ENCODE results near the gene S100A3.
"Not testable (repeated sequence)": the region's sequence is repeated elsewhere in the genome, so short reads cannot be mapped to it uniquely, and the experiment has no call there.

The S100A3 gene, protein sequence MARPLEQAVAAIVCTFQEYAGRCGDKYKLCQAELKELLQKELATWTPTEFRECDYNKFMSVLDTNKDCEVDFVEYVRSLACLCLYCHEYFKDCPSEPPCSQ

DNA sequence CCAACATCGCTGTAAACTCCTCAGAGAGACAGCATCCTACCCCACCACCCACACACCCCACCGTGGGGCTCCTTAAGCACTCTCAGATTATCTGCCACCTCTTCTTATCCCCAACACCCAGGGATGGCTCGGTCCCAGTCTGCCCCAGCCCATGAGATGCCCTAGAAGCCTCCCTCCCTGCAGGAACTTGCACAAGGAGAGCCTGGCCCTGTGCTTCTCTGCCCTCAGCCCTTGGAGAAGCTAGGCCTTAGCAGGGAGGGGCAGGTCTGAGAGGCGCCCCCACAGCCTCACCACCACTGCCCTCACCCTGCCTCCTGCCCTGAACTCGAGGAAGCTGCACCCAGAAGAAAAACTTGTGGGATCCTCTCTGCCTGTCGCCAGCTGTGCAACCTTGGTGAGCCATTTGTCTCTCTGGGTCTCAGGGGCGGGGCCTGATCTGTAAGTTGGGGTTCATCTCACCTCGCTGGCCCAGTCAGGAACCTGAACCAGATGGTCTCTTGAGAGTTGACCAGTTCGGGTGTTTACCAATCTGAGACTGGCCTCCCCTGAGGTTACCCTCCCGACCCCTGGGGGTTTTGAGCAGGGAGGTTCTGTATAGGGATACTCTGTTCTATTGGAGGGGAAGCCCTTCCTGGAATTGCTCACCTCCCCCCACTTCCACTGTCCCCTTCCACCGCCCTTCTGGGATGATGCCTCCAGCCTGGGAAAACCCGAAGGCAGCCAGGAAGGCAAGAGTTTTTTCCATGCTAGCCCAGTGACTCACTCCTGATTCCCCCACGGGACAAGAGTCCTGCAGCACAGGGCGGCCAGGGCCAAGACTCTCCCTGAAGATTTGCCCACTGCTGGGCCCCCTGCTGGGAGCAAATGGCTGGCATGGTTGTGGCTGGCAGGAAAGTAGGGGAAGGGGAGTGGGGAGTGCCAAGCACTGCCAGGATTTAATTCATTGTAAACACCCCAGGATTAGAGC is at the start of gene S100A3:
S100A3 (minus strand) TSS at position 537 of the 967 bp plus-strand sequence. CDS start 773 bp downstream, outside the sequence.
- DNase-seq (ENCODE audit: low spot score) = no peak

DNA sequence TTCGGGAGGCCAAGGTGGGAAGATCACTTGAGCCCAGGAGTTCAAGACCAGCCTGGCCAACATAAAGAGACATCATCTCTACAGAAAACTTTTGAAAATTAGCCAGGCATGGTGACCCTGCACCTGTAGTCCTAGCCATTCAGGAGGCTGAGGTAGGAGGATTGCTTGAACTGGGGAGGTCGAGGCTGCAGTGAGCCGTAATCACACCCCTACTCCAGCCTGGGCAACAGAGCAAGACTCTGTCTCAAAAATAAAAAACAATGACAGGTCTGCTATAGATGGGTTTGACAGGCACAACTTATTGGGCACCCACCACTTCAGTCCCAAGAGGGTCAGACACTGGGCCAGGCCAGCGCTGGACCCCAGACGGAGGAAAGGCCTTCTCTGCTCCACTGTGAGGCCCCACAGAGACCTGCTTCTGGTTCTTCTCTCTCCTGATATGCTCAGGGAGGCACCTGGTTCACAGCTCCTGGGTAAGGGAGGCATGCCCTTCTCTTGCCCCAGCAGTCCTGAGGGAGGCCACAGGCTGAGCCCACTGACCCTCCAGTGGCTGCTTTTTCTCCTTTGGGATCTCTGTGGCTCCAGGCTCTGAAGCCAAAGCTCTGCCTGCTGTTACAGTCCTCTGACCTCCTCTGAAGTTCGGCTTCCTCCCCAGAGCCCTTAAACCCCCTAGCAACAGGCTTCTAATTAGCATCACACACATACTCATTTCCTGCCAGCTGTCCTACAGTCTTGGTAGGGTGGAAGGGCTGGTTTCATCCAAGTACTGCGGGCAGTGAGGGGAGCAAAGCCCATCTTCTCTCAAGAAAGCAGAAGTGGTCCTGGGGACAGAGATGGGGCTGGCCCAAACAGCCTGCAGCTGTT is 49.5 kb upstream of the S100A3 start:
- DNase-seq (ENCODE audit: low spot score) = no peak

DNA sequence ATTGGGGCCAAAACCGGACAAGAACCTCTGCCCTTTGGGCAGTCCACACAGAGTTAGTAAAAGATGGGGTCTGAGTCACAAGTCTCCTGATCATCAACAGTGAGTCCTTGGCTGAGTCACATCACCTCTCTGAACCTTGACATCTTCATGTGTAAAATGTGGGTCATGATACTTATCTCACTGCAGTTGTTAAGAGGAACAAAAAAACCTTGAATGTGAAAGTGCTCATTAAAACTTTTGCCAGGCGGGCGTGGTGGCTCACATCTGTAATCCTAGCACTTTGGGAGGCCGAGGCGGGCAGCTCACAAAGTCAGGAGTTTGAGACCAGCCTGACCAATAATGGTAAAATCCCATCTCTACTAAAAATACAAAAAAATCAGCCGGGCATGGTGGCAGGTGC is 48.1 kb upstream of the S100A3 start:
- no peak for DNase-seq (ENCODE audit: low spot score)

DNA sequence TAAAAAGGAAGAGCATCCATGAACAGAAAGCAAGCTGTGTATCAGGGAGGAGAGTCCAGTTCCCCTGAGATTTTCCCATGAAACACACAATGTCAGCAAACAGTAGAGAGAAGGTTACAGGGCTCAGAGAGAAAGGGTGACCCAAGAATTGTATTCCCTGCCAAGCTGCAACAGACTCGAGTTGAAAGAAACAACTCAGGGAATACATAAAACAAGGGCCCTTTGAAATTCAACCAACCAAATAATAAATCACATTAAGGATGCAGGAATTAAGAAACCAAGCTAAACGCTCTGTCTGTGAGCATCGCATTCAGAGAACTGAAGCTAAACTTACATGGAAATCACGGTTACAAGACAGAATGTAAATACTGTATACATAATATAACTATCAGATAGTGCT is 43.7 kb upstream of the S100A3 start:
- DNase-seq (ENCODE audit: low spot score) = peak; percentile 65

DNA sequence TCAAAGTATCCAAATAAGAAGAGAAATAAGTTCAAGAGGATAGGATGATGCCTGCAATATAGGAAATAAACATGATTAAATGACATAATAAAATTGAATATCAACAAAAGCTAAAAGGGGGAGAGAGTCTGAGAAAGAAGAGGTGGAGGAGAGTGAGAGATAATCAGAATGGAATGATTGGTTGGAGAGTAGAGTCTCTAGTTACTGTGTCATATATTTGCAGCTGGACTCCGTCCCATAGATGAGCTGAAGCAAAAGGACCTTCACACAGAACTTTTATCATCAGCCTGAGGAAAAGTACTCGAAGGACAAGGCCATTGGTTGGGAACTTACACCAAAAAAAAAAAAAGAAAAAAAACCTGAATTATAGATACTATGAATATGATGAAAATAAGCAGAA is 39.4 kb upstream of the S100A3 start:
- DNase-seq (ENCODE audit: low spot score) = no peak

DNA sequence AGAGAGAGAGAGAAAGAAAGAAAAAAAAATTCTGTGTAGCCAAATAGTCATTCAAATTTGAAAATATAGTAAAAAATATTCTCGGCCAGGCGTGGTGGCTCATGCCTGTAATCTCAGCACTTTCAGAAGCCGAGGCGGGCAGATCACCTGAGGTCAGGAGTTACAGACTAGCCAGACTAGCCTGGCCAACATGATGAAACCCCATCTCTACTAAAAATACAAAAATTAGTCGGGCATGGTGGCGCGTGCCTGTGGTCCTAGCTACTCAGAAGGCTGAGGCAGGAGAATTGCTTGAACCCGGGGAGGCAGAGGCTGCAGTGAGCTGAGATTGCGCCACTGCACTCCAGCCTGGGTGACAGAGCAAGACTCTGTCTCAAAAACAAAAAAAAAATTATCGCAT is 39.0 kb upstream of the S100A3 start:
- DNase-seq (ENCODE audit: low spot score) = not testable (repeated sequence)

DNA sequence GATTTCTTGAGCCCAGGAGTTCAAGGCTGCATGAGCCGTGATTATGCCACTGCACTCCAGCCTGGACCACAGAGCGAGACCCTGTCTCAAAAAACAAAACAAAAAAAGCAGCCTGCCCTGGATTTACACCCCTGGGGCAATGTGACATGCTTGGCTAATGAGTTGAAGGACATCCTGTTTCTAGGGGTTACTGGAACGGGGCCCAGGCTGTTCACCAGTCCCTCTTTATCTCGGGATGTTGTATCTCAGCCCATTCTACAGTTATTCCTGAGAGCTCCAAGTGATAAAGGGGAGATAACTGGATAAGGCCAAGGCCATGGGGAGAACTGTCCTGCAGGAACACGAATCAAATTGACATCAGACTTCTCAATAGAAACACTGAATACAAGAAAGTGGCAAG is 38.3 kb upstream of the S100A3 start:
- no peak for DNase-seq (ENCODE audit: low spot score)

DNA sequence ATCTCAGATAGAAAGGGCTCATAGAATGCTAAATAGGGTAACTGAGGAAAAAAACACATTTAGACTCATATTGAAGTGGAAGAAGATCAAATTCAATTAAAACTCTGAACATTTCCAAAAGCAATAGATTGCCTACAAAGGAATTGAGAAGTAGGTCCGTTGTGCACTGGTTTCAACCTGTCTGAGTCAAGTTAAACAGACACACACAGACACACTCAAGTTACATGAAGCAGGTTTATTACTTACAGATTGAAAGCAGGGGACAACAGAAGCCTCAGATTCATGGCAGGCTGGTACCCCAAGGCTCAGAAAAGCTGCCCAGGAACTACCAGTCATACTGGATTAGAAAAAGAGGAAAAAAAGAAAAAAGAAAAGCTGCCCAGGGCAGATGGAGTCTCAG is 37.3 kb upstream of the S100A3 start:
- DNase-seq (ENCODE audit: low spot score) = no peak

DNA sequence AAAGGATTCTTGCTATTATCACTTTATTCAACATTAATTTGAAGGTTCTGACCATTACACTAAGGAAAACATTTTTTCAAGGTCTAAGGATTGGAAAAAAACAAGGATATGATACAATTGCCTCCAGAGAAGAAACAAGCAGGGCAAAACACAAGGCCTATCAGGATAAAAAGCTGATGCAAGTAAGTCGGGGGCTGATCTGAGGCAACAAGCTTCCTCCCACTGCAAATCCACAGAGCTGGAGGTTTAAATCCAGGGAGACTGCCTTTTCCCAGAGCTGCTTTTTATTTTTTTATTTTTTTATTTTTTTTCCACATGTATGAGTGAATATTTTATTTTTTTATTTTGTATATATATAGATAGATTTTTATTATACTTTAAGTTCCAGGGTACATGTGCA is 35.9 kb upstream of the S100A3 start:
- DNase-seq (ENCODE audit: low spot score) = no peak

DNA sequence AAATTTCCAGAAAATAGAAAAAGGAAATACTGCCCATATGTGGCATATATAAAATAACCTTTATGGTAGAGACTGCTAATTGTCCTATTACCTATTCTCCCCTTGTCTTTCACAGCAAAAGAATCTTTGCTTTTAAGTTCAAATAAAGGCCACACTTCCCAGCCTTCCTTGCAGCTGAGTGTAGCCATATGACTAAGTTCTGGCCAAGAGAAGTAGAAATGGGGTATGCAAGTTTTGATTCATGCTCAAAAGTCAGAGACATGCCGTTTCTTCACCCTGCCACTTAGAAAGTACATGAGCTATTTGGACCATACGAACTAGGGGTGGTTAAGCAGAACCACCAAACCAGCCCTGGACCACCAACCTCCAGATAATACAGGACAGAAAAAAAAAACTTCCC is 34.9 kb upstream of the S100A3 start:
- DNase-seq (ENCODE audit: low spot score) = no peak

DNA sequence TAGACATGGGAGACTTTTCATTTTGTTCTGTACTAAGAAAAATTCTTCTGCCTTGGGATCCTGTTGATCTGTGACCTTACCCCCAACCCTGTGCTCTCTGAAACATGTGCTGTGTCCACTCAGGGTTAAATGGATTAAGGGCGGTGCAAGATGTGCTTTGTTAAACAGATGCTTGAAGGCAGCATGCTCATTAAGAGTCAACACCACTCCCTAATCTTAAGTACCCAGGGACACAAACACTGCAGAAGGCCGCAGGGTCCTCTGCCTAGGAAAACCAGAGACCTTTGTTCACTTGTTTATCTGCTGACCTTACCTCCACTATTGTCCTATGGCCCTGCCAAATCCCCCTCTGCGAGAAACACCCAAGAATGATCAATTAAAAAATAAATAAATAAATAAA is 34.5 kb upstream of the S100A3 start:
- DNase-seq (ENCODE audit: low spot score) = not testable (repeated sequence)

DNA sequence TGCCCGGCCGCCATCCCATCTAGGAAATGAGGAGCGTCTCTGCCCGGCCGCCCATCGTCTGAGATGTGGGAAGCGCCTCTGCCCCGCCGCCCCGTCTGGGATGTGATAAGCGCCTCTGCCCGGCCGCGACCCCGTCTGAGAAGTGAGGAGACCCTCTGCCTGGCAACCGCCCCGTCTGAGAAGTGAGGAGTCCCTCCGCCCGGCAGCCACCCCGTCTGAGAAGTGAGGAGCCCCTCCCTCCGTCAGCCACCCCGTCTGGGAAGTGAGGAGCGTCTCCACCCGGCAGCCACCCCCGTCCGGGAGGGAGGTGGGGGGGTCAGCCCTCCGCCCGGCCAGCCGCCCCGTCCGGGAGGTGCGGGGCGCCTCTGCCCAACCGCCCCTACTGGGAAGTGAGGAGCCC is 33.8 kb upstream of the S100A3 start:
- DNase-seq (ENCODE audit: low spot score) = not testable (repeated sequence)

DNA sequence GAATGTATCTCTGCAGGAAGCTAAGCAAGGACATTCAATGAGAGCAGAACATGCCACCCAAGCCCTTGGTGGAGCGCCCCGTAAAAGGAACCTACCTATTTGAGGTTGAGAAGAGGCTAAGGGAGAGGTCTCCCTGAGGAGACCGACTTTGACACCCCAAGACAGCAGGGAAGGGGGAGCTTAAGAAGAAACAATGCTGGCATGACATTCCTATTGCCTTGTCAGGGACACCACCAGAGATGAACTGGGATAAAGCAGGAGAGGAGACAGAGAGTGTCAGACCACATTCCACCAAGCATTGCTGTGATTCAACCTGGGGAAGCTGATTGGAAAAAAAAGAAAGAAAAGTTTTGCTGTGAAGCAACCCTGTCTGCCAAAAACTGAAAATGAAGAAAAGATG is 29.9 kb upstream of the S100A3 start:
- no peak for DNase-seq (ENCODE audit: low spot score)

DNA sequence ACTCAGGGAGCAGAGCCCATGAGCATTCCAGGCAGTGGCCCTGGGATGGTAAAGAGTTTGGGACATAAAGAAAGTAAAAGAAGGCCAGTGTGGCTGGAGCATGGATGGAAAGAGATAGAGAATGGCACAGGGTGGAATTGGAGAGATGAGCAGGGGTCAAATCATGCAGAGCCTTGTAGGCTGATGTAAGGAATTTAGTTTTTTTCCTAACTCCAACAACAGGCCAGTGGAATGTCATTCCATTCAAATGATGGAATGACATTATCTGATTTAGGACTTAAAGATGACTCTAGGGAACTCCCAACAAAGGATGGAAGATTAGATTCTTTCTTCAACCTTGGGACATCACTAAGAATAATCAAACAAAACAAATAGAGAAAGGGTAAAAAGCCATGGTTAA is 29.4 kb upstream of the S100A3 start:
- DNase-seq (ENCODE audit: low spot score) = no peak

DNA sequence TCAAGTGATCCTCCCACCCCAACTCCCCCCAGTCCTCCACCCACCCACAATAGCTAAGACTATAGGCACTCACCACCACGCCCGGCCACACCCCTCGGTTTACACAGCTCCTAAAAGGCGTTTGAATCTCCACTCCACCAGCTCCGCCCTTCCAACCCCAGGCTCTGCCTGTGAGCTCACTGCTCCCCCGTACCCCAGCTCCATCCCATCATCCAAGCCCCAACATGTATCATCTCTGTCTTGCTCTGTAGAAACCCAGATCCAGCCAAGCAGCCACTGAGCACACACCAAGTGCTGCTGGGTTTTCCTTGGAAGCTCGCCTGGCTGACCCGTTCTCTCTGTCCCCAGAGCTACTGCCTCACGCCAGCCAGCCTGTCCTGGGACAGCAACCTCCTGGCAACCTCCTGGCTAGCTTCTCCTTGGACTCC is 28.6 kb upstream of the S100A3 start:
- DNase-seq (ENCODE audit: low spot score) = no peak

DNA sequence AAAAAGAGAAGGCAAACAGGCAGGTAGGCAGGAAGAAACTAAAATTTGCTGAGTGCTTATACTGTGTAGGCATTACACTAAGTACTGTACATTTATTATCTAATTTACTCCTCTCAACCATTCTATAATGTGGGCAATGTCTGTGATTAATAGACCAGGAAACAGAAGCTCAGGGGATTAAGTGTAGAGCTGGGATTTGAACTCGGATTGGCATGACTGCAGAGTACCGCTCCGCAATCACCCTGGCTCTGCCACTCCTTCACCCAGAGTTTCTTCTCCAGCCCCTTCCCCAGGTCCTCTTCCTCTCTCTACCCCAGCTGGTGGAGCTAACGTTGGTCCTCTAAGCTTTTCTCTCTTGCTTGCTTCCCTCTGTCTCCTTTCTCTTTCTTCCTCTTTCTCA is 28.1 kb upstream of the S100A3 start:
- no peak for DNase-seq (ENCODE audit: low spot score)

DNA sequence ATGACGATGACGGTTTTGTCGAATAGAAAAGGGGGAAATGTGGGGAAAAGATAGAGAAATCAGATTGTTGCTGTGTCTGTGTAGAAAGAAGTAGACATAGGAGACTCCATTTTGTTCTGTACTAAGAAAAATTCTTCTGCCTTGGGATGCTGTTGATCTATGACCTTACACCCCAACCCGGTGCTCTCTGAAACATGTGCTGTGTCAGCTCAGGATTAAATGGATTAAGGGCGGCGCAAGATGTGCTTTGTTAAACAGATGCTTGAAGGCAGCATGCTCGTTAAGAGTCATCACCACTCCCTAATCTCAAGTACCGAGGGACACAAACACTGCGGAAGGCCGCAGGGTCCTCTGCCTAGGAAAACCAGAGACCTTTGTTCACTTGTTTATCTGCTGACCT is 26.4 kb upstream of the S100A3 start:
- DNase-seq (ENCODE audit: low spot score) = not testable (repeated sequence)

DNA sequence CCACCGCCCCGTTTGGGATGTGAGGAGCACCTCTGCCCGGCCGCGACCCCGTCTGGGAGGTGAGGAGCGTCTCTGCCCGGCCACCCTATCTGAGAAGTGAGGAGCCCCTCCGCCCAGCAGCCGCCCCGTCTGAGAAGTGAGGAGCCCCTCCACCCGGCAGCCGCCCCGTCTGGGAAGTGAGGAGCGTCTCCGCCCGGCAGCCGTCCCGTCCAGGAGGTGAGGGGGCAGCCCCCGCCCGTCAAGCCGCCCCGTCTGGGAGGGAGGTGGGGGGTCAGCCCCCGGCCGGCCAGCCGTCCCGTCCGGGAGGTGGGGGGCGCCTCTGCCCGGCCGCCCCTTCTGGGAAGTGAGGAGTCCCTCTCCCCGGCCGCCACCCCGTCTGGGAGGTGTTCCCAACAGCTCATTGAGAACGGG is 26.0 kb upstream of the S100A3 start:
- not testable (repeated sequence) for DNase-seq (ENCODE audit: low spot score)

DNA sequence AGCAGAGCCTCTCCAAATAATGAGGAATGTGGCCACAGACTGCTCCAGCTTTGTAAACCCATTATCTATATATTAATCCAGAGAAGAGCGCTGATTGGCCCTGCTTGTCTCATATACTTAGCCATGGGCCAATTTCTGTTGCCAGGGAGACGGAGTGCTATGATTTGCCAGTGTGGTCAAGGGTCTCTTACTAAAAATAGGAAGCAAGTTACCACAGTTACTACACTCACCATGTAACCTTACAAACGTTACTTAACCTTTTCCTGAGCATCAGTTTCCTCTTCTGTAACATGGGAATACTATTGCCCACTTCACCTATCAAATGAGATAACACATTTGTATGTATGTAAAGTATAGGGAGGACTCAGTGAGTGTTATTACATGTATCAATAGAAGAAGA is 24.3 kb upstream of the S100A3 start:
- no peak for DNase-seq (ENCODE audit: low spot score)

DNA sequence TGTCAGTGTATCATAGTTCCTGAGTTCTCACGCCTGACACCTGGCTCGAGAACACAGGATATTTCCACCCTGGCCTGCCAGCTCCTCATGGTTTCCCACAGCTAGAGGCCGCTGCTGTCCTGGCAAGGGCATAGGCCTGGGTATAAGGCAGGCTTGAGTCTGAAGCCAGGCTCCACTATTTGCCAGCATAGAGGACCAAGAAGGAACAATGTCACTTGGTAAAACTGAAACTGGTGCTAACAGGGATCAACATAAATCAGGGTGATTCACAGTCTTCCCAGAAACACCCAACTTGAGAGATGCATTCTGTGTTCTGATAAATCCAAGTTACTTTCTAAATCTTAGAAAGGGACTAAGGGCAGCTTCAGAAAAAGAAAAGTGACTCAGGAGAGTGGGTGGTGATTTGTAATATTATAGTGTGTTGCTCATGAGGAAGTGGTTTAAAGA is 23.5 kb upstream of the S100A3 start:
- DNase-seq (ENCODE audit: low spot score) = peak; percentile 96

DNA sequence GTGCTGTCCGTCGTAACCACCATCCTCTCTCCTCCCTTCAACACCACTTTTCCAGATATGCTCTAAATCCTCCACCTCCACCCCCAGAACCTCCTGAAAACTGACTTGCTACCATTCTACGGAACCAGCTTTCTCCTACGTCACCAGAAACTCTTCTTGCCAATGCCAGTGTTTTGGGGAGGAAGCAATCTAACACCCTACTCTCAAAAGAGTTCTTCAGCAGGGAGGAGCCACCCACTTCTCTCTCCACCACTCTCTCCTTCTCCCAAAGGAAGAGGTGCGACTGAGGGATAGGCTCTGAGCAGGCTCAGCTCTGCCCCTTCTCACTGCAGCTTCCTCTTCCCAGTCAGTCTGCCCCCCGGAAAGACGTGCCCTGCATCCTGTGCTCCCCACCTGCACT is 22.6 kb upstream of the S100A3 start:
- DNase-seq (ENCODE audit: low spot score) = no peak

DNA sequence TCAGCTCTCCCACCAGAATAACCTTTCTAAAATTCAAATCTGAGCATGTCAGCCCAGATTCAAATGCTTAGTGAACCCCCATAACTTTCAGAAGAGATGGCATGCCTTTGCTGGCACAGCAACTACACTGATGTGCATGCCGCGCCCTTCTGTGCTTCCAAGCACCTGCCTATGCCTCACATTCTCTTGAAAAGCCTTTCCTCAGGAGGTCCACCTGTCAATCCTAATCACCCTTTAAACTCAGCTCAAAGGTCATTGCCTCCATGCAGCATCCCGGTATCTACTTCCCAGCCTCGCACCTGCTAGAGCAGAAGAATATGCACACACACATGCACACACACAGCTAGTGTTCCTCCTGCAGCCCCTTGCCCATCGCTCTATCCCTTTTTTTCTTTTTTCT is 21.8 kb upstream of the S100A3 start:
- DNase-seq (ENCODE audit: low spot score) = no peak

DNA sequence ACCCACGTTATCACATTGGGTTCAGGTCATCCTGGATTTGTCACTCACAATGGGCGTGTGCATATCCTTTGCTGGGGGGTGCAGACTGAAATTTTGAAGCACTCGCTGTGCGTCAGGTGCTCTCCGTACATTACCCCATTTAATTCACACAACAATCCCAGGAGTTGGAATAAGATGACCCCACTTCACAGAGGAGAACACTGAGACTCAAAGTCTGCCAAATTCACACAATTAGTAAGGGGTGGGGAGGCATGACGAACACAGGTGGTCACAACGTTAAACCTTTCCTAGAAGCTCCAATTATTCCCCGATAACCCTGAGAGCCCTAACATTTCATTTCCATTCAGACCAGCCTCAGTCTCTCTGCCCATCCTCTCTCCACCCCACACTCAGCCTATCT is 20.4 kb upstream of the S100A3 start:
- DNase-seq (ENCODE audit: low spot score) = no peak

Measured in pons (tissue), 1 donor.